Stimulated activated CD8-positive, alpha-beta memory T cell treated with anti-CD3 and anti-CD28 coated beads, Interleukin-4, amount 100 ng/mL, for 48 hours (primary cell): ENCODE measurements around the gene IL13RA1.
"Not testable (repeated sequence)": the region's sequence is repeated elsewhere in the genome, so short reads cannot be mapped to it uniquely, and the experiment has no call there.

ENCODE experiments used
- DNase-seq: peaks from one replicate; pipeline ENCODE4 v3.0.0-alpha.2; 2020

The IL13RA1 gene

GRCh38 chrX:118726887-118727685 is at the start of gene IL13RA1:
TSS of gene IL13RA1 (plus strand) at chrX:118727606. CDS start at chrX:118727639, 33 bp downstream.
- DNase-seq: peak; percentile 39

GRCh38 chrX:118679290-118679689 is 48.1 kb upstream of the IL13RA1 start:
- no peak for DNase-seq

GRCh38 chrX:118682258-118683014 is 45.0 kb upstream of the IL13RA1 start:
- no peak for DNase-seq

- no peak for DNase-seq
Measured at GRCh38 chrX:118685393-118685792, 42.0 kb upstream of the IL13RA1 start.

GRCh38 chrX:118688935-118689334 is 38.5 kb upstream of the IL13RA1 start:
- DNase-seq: no peak

- no peak for DNase-seq
Measured at GRCh38 chrX:118693843-118694242, 33.6 kb upstream of the IL13RA1 start.

GRCh38 chrX:118694638-118695037 is 32.8 kb upstream of the IL13RA1 start:
- no peak for DNase-seq

- no peak for DNase-seq
Measured at GRCh38 chrX:118698516-118699170, 28.8 kb upstream of the IL13RA1 start.

GRCh38 chrX:118702741-118703140 is 24.7 kb upstream of the IL13RA1 start:
- DNase-seq: no peak

- no peak for DNase-seq
Measured at GRCh38 chrX:118706681-118707080, 20.7 kb upstream of the IL13RA1 start.

- DNase-seq: no peak
Measured at GRCh38 chrX:118714521-118714920, 12.9 kb upstream of the IL13RA1 start.

GRCh38 chrX:118715917-118716316 is 11.5 kb upstream of the IL13RA1 start:
- not testable (repeated sequence) for DNase-seq

GRCh38 chrX:118716833-118717232 is 10.6 kb upstream of the IL13RA1 start:
- DNase-seq: not testable (repeated sequence)

- DNase-seq: no peak
Measured at GRCh38 chrX:118717678-118718391, 9.6 kb upstream of the IL13RA1 start.

GRCh38 chrX:118718737-118719136 is 8.7 kb upstream of the IL13RA1 start:
- no peak for DNase-seq

- DNase-seq: no peak
Measured at GRCh38 chrX:118720058-118720707, 7.2 kb upstream of the IL13RA1 start.

GRCh38 chrX:118723376-118723775 is 4.0 kb upstream of the IL13RA1 start:
- no peak for DNase-seq

GRCh38 chrX:118724365-118724764 is 3.0 kb upstream of the IL13RA1 start:
- no peak for DNase-seq

- no peak for DNase-seq
Measured at GRCh38 chrX:118724775-118725174, 2.6 kb upstream of the IL13RA1 start.

GRCh38 chrX:118726396-118726795 is 1.0 kb upstream of the IL13RA1 start:
- DNase-seq: no peak

- DNase-seq: peak; percentile 22
Measured at GRCh38 chrX:118727686-118728339, 407 bp downstream of the IL13RA1 start.
